PC-9 (cell line): ENCODE data around the gene CDKN1A. TPM values are rescaled to one million over a fixed set of nuclear protein-coding genes. Genes with fewer than 3 reads are reported as not detected.

Experiments used
- Bru-seq: library from RNA; stranded (reverse); fragments of 400-500 nt; gene quantifications from one replicate; lab custom pipeline; 2021; lab: Mats Ljungman, UMichigan
- BruChase-seq, 2 experiments: library from RNA; stranded (reverse); fragments of 400-500 nt; gene quantifications; one replicate each; lab custom pipeline; 2021; lab: Mats Ljungman, UMichigan
- BruUV-seq: library from RNA; stranded (reverse); fragments of 400-500 nt; replicated peaks from 2 replicates; lab custom pipeline; 2021; lab: Mats Ljungman, UMichigan
- CTCF ChIA-PET: fragments of 300-600 bp; sonication (Branson Sonifier 250); formaldehyde crosslinking; loops from one replicate; lab custom pipeline; 2022; ENCODE audit warnings: antibody characterized with exemption; lab: Charles Lee
- POLR2A ChIA-PET: fragments of 300-600 bp; sonication (Branson Sonifier 250); formaldehyde crosslinking; loops from one replicate; lab custom pipeline; 2022; ENCODE audit warnings: antibody characterized with exemption; ENCODE audit not compliant: unreplicated experiment; lab: Charles Lee
- DNase-seq, 2 experiments: peaks; one replicate each; pipeline versions ENCODE4 v3.0.0 to v3.0.0-alpha.2; 2015 to 2022; ENCODE audit warnings: mixed read lengths in 1 of 2
- H2AFZ ChIP-seq: fragments of 200-600 bp; sonication (generic); 2 replicates; pipeline ENCODE4 v1.8.1; 2017; ENCODE audit warnings: antibody characterized with exemption
- H3F3A ChIP-seq: fragments of 200-600 bp; sonication (generic); 2 replicates; pipeline ENCODE4 v1.8.1; 2017; ENCODE audit warnings: antibody characterized with exemption, mild to moderate bottlenecking, low read depth; ENCODE audit not compliant: insufficient read depth
- H3K27ac ChIP-seq: fragments of 200-600 bp; sonication (generic); 2 replicates; pipeline ENCODE4 v1.6.1; 2016; ENCODE audit warnings: mixed run types
- H3K27me3 ChIP-seq: fragments of 200-600 bp; sonication (generic); 2 replicates; pipeline ENCODE4 v1.6.1; 2016; ENCODE audit warnings: low read depth, mixed run types; ENCODE audit not compliant: insufficient read depth
- H3K36me3 ChIP-seq: fragments of 200-600 bp; sonication (generic); 2 replicates; pipeline ENCODE4 v1.6.1; 2016; ENCODE audit warnings: low read depth, mixed run types
- H3K4me1 ChIP-seq: fragments of 200-600 bp; sonication (generic); replicated peaks from 2 replicates; pipeline ENCODE4 v1.6.1; 2016; ENCODE audit warnings: mixed run types; ENCODE audit not compliant: insufficient read depth
- H3K4me2 ChIP-seq: fragments of 200-600 bp; sonication (generic); 2 replicates; pipeline ENCODE4 v1.6.1; 2017; ENCODE audit warnings: mixed run types
- H3K4me3 ChIP-seq: fragments of 200-600 bp; sonication (generic); 2 replicates; pipeline ENCODE4 v1.6.1; 2016; ENCODE audit warnings: mixed run types
- H3K79me2 ChIP-seq: fragments of 200-600 bp; sonication (generic); 2 replicates; pipeline ENCODE4 v1.6.1; 2017; ENCODE audit warnings: low read depth, mixed run types
- H3K9me2 ChIP-seq: fragments of 200-600 bp; sonication (generic); 2 replicates; pipeline ENCODE4 v1.8.1; 2017; ENCODE audit warnings: mild to moderate bottlenecking; ENCODE audit not compliant: insufficient read depth
- H3K9me3 ChIP-seq: fragments of 200-600 bp; sonication (generic); 2 replicates; pipeline ENCODE4 v1.8.1; 2016; ENCODE audit warnings: low read depth; ENCODE audit not compliant: insufficient read depth
- H4K20me1 ChIP-seq: fragments of 200-600 bp; sonication (generic); 2 replicates; pipeline ENCODE4 v1.8.1; 2017; ENCODE audit not compliant: insufficient read depth
- CTCF ChIP-seq: fragments of 200-600 bp; sonication (generic); conservative IDR thresholded peaks from 2 replicates; pipeline ENCODE4 v1.6.1; 2017; ENCODE audit warnings: mixed run types, antibody characterized with exemption, mild to moderate bottlenecking, moderate library complexity
- EZH2 ChIP-seq: fragments of 200-600 bp; sonication (generic); IDR thresholded peaks from 2 replicates; pipeline ENCODE4 v1.8.0; 2017; ENCODE audit warnings: antibody characterized with exemption, low read depth
- intact Hi-C: fragments of 100-400 bp; cut with micrococcal nuclease; formaldehyde crosslinking; loops from one replicate; pipeline ENCODE4 v1.10.0; 2022; ENCODE audit not compliant: unreplicated experiment
- long read RNA-seq: library from polyadenylated mRNA; stranded (forward); transcript quantifications from one replicate; pipeline ENCODE4 v2.0.0, GENCODE V29; 2022
- total RNA-seq: library from RNA; stranded (reverse); gene quantifications from 2 replicates; pipeline ENCODE4 v1.2.3, GENCODE V29; 2021

Gene CDKN1A
- total RNA-seq (14.3 and 14.8 TPM in 2 replicates), Bru-seq, nascent RNA (percentile 78 among the genes with signal in this experiment), BruChase-seq, experiment 1, labeled RNA remaining after a 2-hour chase (percentile 72 among the genes with signal in this experiment), BruChase-seq, experiment 2, labeled RNA remaining after a 6-hour chase (percentile 86 among the genes with signal in this experiment)
- long read RNA-seq, transcript CDKN1A-201 (3 exons, 2,180 nt), result major isoform, 32 of 41 reads
- long read RNA-seq, partial matches to known transcripts, result 4 of 41 reads
- long read RNA-seq, other reads (novel, unspliced or antisense), result 2 of 41 reads

GRCh38 chr6:36678488-36679042, at the start of gene CDKN1A:
TSS of gene CDKN1A (plus strand) at chr6:36678714. CDS start at chr6:36684102, 5,388 bp downstream.
- DNase-seq, result peak; percentile 79 to 93
- H3K9me2 ChIP-seq, result no peaks in the 10 kb centered on the region
- no peaks in the 10 kb centered on the region for H3K27me3 ChIP-seq
- H3K79me2 ChIP-seq, result 0 out of 2 replicates have a peak, but pooled peaks cover 1% of the 10 kb centered on the region
- no peaks in the 10 kb centered on the region for H4K20me1 ChIP-seq
- intact Hi-C loops, result loop anchor here (1.0 to 2.0 kb wide), 2 partner anchors 11 to 256 kb away; no protein-coding TSS in a partner anchor
- peaks cover 41% of the 10 kb centered on the region for H3F3A ChIP-seq
- TF ChIP-seq CTCF (no peak), EZH2 (no peak)
- H2AFZ ChIP-seq, result peak within 1 kb of the TSS; percentile 77
- H3K9me3 ChIP-seq, result no peaks in the 10 kb centered on the region
- CTCF ChIA-PET, result interaction anchor here (0.5 to 1.7 kb wide), 4 partner anchors 60 to 87 kb away, joined by 3 to 11 read pairs (median 7); no protein-coding TSS in a partner anchor
- POLR2A ChIA-PET, result interaction anchor here (0.5 to 1.0 kb wide), 7 partner anchors 11 to 425 kb away, joined by 3 to 16 read pairs (median 5); no protein-coding TSS in a partner anchor
- no TSS peak for BruUV-seq
- H3K27ac ChIP-seq, result peak within 1 kb of the TSS; percentile 66
- H3K4me2 ChIP-seq, result peak within 1 kb of the TSS; percentile 87
- H3K4me3 ChIP-seq, result peak within 1 kb of the TSS; percentile 66
- H3K36me3 ChIP-seq, result no peaks in the 10 kb centered on the region
- peaks cover 30% of the 10 kb centered on the region for H3K4me1 ChIP-seq

- Histone ChIP-seq H3K27me3 (no peaks in the 10 kb centered on the region), H3K36me3 (no peaks in the 10 kb centered on the region), H3K4me1 (peaks cover 15% of the 10 kb centered on the region), H3K79me2 (no peaks in the 10 kb centered on the region), H3K9me3 (no peaks in the 10 kb centered on the region), H3K27ac (no peak overlapping the region), H3K4me2 (no peak overlapping the region), H3K4me3 (no peak overlapping the region), H2AFZ (no peak overlapping the region), H3F3A (peaks cover 7% of the 10 kb centered on the region; the same call in 1 of the 2 replicates), H3K9me2 (no peaks in the 10 kb centered on the region), H4K20me1 (no peaks in the 10 kb centered on the region)
- ChIA-PET POLR2A (no interaction called here), CTCF (no interaction called here)
- TF ChIP-seq CTCF (no peak), EZH2 (no peak)
- BruUV-seq, result no TSS peak
- intact Hi-C loops, result no loop called here
- no peak for DNase-seq
Measured at GRCh38 chr6:36629784-36630183, 48.7 kb upstream of the CDKN1A start.

GRCh38 chr6:36631326-36632011, 47.0 kb upstream of the CDKN1A start:
- H2AFZ ChIP-seq, result no peak overlapping the region
- no TSS peak for BruUV-seq

More at GRCh38 chr6:36631326-36632011, 47.0 kb upstream of the CDKN1A start:
- POLR2A ChIA-PET, result no interaction called here
- Histone ChIP-seq H3K4me2 (no peak overlapping the region), H3F3A (peaks cover 7% of the 10 kb centered on the region; the same call in 1 of the 2 replicates), H3K9me2 (no peaks in the 10 kb centered on the region), H3K4me1 (peaks cover 15% of the 10 kb centered on the region), H3K27ac (no peak overlapping the region), H3K27me3 (no peaks in the 10 kb centered on the region), H3K36me3 (no peaks in the 10 kb centered on the region), H3K4me3 (no peak overlapping the region), H3K9me3 (no peaks in the 10 kb centered on the region), H3K79me2 (no peaks in the 10 kb centered on the region), H4K20me1 (no peaks in the 10 kb centered on the region)
- CTCF ChIA-PET, result no interaction called here
- no peak for TF ChIP-seq EZH2
- DNase-seq, result no peak
- intact Hi-C loops, result no loop called here
